Gastrocnemius medialis (tissue), 4 donors: ENCODE data around the gene SHF. TPM values are rescaled to one million over a fixed set of nuclear protein-coding genes. Genes with fewer than 3 reads are reported as not detected.
"Not testable (repeated sequence)": the region's sequence is repeated elsewhere in the genome, so short reads cannot be mapped to it uniquely, and the experiment has no call there.

Experiments
- ATAC-seq, 2 donors: fragments of 150-250 bp; one replicate each; pipeline ENCODE4 v1.9.1; 2016
- DNase-seq, 2 donors: peaks; one replicate each; pipeline ENCODE4 v3.0.0-alpha.2; 2019
- H3K27ac ChIP-seq, 4 donors: fragments of 200-600 bp; sonication (generic); 1 replicate in 1 of 4; 2 replicates in 3 of 4; pipeline ENCODE4 v1.5.1; 2016 to 2018; ENCODE audit warnings: mild to moderate bottlenecking in 2 of 4, moderate library complexity in 1 of 4
- H3K27me3 ChIP-seq, 3 donors: fragments of 200-600 bp; sonication (generic) in 2 of 3; 1 replicate in 1 of 3; 2 replicates in 2 of 3; pipeline versions ENCODE4 v1.5.1 to v1.6.0; 2016 to 2019; ENCODE audit warnings: mild to moderate bottlenecking in 1 of 3, moderate library complexity in 1 of 3
- H3K36me3 ChIP-seq, 2 donors: fragments of 200-600 bp; sonication (generic) in 1 of 2; one replicate each; pipeline ENCODE4 v1.5.1; 2017 to 2018
- H3K4me1 ChIP-seq, 2 donors: fragments of 200-600 bp; sonication (generic) in 1 of 2; one replicate each; pipeline ENCODE4 v1.5.1; 2016 to 2017; ENCODE audit warnings: mild to moderate bottlenecking in 2 of 2
- H3K4me3 ChIP-seq, 4 donors: fragments of 200-600 bp; sonication (generic) in 3 of 4; 1 replicate in 1 of 4; 2 replicates in 3 of 4; pipeline ENCODE4 v1.5.1; 2016 to 2019; ENCODE audit warnings: mild to moderate bottlenecking in 2 of 4
- H3K9me3 ChIP-seq, 3 donors: fragments of 200-600 bp; sonication (generic) in 2 of 3; 1 replicate in 1 of 3; 2 replicates in 2 of 3; pipeline ENCODE4 v1.5.1; 2016 to 2019
- POLR2A ChIP-seq, 2 donors: fragments of 450-650 bp; IDR thresholded peaks; one replicate each; pipeline ENCODE4 v1.6.1; 2017; ENCODE audit warnings: antibody characterized with exemption in 2 of 2, mild to moderate bottlenecking in 2 of 2, moderate library complexity in 2 of 2
- in situ Hi-C, 4 donors: fragments of 200-750 bp; cut with MboI; loops; one replicate each; pipeline versions ENCODE4 v1.15.0 to v1.8.0; 2017; ENCODE audit warnings: low sequenced_read_pairs in 4 of 4
- intact Hi-C: fragments of 100-400 bp; cut with DNase I; formaldehyde crosslinking; loops from one replicate; pipeline ENCODE4 v1.15.1; 2023; ENCODE audit warnings: low total_unique reads
- total RNA-seq, 4 donors: library from RNA; depleted of rRNA; stranded (reverse); fragments of >200 nt; gene quantifications; one replicate each; pipeline versions ENCODE4 v1.1.0 to v1.2.3, GENCODE V29; 2016
- TF ChIP-seq, protein P1 (sequence below), 5 experiments: fragments of 450-650 bp in 3 of 5; fragments of 200-600 bp in 2 of 5; sonication (generic) in 2 of 5; IDR thresholded peaks in 4 of 5; conservative IDR thresholded peaks in 1 of 5; 1 replicate in 4 of 5; 2 replicates in 1 of 5; pipeline ENCODE4 v1.5.1; 2016 to 2019; ENCODE audit warnings: antibody characterized with exemption in 5 of 5, mild to moderate bottlenecking in 3 of 5, moderate library complexity in 3 of 5

SHF gene, protein sequence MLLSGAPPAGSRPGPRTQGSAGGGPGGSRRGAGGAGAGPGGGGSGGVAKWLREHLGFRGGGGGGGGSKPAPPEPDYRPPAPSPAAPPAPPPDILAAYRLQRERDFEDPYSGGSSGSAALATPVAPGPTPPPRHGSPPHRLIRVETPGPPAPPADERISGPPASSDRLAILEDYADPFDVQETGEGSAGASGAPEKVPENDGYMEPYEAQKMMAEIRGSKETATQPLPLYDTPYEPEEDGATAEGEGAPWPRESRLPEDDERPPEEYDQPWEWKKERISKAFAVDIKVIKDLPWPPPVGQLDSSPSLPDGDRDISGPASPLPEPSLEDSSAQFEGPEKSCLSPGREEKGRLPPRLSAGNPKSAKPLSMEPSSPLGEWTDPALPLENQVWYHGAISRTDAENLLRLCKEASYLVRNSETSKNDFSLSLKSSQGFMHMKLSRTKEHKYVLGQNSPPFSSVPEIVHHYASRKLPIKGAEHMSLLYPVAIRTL
- total RNA-seq, result 1 to 10 TPM in 3 of 4 donors, under 1 TPM in 1; 0.80 to 3.3 (median 1.7) TPM

DNA sequence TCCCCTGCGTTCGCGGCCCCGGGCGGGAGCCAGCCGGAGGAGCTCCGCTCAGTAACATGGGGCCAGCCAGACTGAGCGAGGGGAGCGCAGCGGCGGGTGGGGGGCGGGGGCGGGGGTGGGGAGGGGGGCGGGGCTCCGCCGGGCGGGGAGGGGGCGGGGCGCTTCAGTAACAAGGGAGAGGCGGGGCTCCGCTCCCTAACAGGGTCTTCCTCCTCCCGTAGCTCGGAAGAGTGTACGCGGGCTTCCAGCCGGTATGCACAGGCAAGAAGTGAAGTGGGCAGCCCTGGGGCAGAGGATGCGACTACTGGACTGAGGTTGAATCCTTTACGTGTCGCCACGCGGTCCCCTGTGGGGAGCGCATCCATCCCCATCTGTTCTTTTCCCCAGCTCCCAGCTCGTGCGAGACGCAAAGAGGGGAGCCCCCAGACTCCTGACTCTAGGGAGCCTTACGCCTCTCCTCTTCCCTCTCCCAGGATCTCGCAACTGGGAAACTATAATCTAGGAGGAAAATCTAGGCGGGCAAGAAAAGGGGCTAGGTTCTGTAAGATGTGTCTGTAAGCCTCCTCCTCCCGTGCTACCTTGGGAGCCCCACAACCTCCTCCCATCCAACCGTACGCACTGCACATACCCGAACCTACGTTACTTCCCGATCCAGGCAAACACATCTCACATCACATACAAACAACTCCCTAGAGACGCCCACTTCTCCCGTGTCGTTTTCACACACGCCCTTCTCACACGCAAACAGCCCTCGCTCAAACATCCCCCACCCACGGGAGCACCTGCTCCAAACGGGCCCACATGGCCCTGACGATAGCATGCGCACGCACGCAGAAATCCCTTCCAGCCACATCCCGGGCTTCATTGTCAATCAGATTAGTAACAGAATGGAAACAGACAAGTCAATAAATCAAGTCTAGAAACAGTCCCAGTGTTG, at the start of gene SHF:
Gene SHF, minus strand, starts transcription at position 73 of the 937 bp plus-strand sequence. Its CDS starts 15 bp downstream, at position 58.
- TF ChIP-seq, protein P1, sequence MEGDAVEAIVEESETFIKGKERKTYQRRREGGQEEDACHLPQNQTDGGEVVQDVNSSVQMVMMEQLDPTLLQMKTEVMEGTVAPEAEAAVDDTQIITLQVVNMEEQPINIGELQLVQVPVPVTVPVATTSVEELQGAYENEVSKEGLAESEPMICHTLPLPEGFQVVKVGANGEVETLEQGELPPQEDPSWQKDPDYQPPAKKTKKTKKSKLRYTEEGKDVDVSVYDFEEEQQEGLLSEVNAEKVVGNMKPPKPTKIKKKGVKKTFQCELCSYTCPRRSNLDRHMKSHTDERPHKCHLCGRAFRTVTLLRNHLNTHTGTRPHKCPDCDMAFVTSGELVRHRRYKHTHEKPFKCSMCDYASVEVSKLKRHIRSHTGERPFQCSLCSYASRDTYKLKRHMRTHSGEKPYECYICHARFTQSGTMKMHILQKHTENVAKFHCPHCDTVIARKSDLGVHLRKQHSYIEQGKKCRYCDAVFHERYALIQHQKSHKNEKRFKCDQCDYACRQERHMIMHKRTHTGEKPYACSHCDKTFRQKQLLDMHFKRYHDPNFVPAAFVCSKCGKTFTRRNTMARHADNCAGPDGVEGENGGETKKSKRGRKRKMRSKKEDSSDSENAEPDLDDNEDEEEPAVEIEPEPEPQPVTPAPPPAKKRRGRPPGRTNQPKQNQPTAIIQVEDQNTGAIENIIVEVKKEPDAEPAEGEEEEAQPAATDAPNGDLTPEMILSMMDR (IDR thresholded peaks at IDR 0.05 in 4 of 5, conservative IDR thresholded peaks at IDR 0.05 in 1 of 5), result no peak
- peak; percentile 7 to 28 for TF ChIP-seq POLR2A (IDR thresholded peaks at IDR 0.05)
- DNase-seq (no peak), ATAC-seq (peak; percentile 43 to 61)
- Histone ChIP-seq H3K9me3 (no peaks in the 10 kb centered on the region), H3K27ac (peak within 1 kb of the TSS; percentile 52 to 72 (median 70)), H3K4me3 (peak within 1 kb of the TSS; percentile 63 to 76 (median 70)), H3K27me3 (no peaks in the 10 kb centered on the region), H3K36me3 (no peaks in the 10 kb centered on the region), H3K4me1 (peaks cover 11 to 14% of the 10 kb centered on the region in 2 donors)
- in situ Hi-C loops (loop anchor here in 2 of 4 donors (25.0 kb wide), 1 partner anchor 449 kb away; the partner anchor contains the start of gene SQOR (in 2 of the 2)), intact Hi-C loops (loop anchor here (2.0 to 10.0 kb wide), 2 partner anchors 21 to 473 kb away; partner anchors contain the start of genes B2M and PATL2)

DNA sequence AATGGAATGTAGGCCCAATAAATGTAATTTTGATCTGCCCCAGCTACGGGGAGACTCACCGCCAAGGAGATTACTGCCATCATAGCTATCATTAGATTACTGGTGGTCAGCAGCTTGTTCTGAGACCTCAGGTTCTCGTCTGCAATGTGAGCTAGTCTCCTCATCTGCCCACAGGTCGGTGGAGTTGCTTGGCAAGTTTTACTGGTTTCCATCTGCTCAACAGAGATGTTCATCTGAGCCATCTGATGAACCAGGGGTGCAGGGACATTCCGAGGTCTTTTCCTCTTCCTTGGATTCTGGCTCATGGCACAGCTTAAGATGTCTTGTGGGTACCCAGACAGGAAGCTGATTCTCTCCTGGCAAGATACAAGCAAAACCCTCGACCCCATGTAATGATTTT, 49.0 kb upstream of the SHF start:
- H3K27me3 ChIP-seq, H3K27ac ChIP-seq, DNase-seq, H3K36me3 ChIP-seq, intact Hi-C loops, H3K4me3 ChIP-seq, in situ Hi-C loops, H3K9me3 ChIP-seq, ATAC-seq, H3K4me1 ChIP-seq: not testable (repeated sequence)

DNA sequence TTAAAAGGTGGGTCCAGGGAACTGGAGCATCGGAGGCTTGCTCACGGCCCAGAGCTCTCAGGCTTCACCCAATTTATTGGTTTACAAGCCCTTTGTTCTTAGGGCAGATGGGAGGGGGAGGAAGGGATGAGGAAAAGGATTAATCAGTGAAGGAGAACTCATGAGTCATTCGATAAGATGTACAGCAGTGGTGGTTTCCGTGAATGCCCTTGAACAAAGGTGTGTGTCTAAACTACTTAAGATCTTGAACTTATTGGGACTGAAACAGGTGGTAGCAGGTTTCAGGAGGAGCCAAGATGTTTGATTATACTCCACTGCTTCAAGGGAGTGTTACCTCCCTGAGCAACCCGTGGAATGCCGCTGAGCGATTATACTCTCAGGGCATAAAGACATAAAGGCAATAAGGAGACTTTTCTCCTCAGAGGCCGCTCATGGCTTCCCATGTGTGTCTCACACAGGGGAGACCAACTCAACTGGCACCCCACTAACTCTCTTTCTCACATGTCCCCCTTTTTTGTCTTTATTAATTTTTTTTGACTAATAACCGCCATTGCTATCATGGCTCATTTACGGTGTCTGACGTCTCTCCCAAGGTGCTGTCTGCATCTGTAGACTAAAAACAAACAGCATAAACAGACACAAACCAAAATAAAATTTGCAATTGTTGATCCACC, 46.9 kb upstream of the SHF start:
- no peak overlapping the region for H3K27ac ChIP-seq
- H3K4me3 ChIP-seq, result no peak overlapping the region
- H3K4me1 ChIP-seq, result no peaks in the 10 kb centered on the region
- intact Hi-C loops, result no loop called here
- no peaks in the 10 kb centered on the region for H3K27me3 ChIP-seq
- TF ChIP-seq, protein P1 (IDR thresholded peaks at IDR 0.05 in 4 of 5, conservative IDR thresholded peaks at IDR 0.05 in 1 of 5), result no peak
- no peak for TF ChIP-seq POLR2A (IDR thresholded peaks at IDR 0.05)
- H3K36me3 ChIP-seq, result no peaks in the 10 kb centered on the region
- no peaks in the 10 kb centered on the region for H3K9me3 ChIP-seq
- in situ Hi-C loops, result no loop called here
- no peak for ATAC-seq
- DNase-seq, result no peak

DNA sequence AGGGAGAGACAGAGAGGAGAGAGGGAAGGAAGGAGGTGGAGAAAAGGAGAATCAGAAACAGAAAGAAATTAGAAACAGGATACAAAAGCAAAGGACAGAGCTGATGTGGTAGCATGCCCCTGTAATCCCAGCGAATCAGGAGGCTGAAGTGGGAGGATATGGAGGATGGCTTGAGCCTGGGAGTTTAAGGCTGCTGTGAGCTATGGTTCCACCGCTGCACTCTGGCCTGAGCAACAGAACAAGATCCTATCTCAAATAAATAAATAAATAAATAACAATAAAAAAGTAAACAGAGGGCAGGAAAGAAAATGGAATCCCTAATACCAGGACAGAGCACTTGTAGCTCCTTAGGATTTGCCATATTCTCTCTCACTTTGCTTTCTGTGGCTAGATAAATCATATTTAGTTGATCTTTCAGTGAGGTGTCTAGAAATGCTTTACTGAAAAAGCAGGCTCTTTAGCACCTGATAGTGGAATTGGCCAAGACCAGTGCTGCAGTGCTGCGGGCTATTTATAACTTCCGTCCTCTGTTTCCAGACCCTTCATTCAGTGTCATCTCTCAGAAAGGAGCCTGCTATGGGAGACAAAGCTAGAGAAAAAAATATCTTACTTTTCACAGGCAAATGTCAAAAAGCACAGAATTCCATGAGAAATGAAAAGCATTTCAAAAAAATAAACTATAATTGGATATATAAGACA, 44.2 kb upstream of the SHF start:
- Histone ChIP-seq H3K4me1 (no peaks in the 10 kb centered on the region), H3K36me3 (no peaks in the 10 kb centered on the region), H3K4me3 (no peak overlapping the region), H3K9me3 (no peaks in the 10 kb centered on the region), H3K27me3 (no peaks in the 10 kb centered on the region), H3K27ac (no peak overlapping the region)
- no peak for TF ChIP-seq POLR2A (IDR thresholded peaks at IDR 0.05)
- TF ChIP-seq, protein P1 (IDR thresholded peaks at IDR 0.05 in 4 of 5, conservative IDR thresholded peaks at IDR 0.05 in 1 of 5), result no peak
- in situ Hi-C loops (no loop called here), intact Hi-C loops (no loop called here)
- DNase-seq (no peak), ATAC-seq (peak in 1 of 2 donors; percentile 34)
